WERI-Rb-1 (cell line): ENCODE measurements around the gene IL4R.

Experiments
- DNase-seq: peaks from one replicate; pipeline ENCODE4 v3.0.0-alpha.2; 2020
- H3K27ac ChIP-seq: fragments of 250-450 bp; sonication (Bioruptor Pico); 2 replicates; pipeline ENCODE4 v1.5.1; 2020; ENCODE audit warnings: mild to moderate bottlenecking, moderate library complexity
- H3K27me3 ChIP-seq: fragments of 250-450 bp; sonication (Bioruptor Pico); 2 replicates; pipeline ENCODE4 v1.5.1; 2021; ENCODE audit warnings: mild to moderate bottlenecking, low read depth, moderate library complexity; ENCODE audit not compliant: insufficient read depth, severe bottlenecking
- H3K36me3 ChIP-seq: fragments of 250-450 bp; sonication (Bioruptor Pico); 2 replicates; pipeline ENCODE4 v1.5.1; 2020; ENCODE audit warnings: mild to moderate bottlenecking, moderate library complexity
- H3K4me3 ChIP-seq: 2 replicates; pipeline ENCODE4 v1.5.1; 2011; ENCODE audit warnings: low read depth, mild to moderate bottlenecking, control low read depth, low read length
- H3K9me3 ChIP-seq: fragments of 250-450 bp; sonication (Bioruptor Pico); 2 replicates; pipeline ENCODE4 v1.5.1; 2021; ENCODE audit warnings: mild to moderate bottlenecking, moderate library complexity; ENCODE audit not compliant: severe bottlenecking
- CTCF ChIP-seq: IDR thresholded peaks from 2 replicates; pipeline ENCODE4 v1.5.1; 2011; ENCODE audit warnings: low read depth, mild to moderate bottlenecking, control low read depth, inconsistent platforms, low read length

The IL4R gene

GRCh38 chr16:27303256-27304100, 10.3 kb upstream of the IL4R start:
- Histone ChIP-seq H3K27me3 (no peaks in the 10 kb centered on the region), H3K27ac (no peak overlapping the region), H3K36me3 (no peaks in the 10 kb centered on the region), H3K9me3 (no peaks in the 10 kb centered on the region), H3K4me3 (no peak overlapping the region)
- no peak for DNase-seq
- no peak for TF ChIP-seq CTCF

DNA sequence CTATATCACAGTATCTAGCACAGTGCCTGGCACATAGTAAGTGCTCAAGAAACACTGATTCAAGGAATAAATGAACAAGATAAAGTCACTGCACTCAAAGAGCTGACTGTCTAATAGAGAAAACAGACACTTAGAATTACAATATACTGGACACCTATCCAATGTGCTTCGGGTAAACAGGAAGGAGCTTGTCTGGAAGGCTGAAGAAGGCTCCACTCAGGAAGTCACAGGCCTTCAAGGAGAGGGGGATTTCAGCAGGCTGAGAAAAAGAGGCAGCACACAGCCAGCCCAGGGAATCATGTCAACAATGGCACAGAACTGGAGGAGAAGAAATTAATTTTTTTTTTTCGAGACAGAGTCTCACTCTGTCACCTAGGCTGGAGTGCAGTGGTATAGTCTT, 9.7 kb upstream of the IL4R start:
- H3K4me3 ChIP-seq, result no peak overlapping the region
- H3K27ac ChIP-seq, result no peak overlapping the region
- H3K9me3 ChIP-seq, result no peaks in the 10 kb centered on the region
- H3K27me3 ChIP-seq, result no peaks in the 10 kb centered on the region
- no peak for TF ChIP-seq CTCF
- H3K36me3 ChIP-seq, result no peaks in the 10 kb centered on the region
- no peak for DNase-seq

DNA sequence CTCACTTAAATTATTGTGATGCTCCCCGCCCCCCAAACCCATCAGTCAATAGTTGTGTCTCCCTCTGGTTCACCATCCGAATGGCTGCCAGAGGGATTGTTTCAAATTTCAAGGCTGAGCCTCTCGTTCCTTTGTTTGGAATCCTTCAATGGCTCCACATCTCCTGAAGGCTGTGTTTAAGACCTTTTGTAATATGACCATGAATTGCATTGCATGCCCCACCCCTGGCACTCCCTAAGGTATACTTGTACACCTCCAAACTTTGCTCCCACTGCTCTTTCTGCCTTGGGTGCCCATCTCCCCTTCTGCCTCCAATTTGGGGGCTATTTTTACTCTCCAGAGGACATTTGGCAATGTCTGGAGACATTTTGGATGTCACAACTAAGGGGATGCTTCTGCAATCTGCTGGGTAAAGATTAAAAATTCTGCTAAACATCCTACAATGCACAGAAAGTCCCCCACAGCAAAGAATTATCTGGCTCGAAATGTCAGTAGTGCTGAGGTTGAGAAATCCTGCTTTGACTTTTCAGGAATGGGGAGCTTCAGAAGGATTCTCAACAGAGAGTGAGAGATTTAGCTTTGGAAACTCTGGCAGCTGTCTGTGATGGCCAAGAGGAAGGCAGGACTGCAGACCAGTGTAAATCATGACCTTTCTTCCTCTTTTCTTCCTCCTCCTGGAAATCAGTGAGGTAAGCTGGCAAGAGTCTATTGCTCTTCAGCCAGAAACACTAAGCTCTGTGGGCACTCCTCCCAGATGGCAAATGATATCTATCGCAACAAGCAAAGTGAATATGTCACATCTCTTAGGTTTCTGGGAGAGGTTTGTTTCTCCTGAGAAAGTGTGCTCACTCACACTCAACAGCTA, 8.7 kb upstream of the IL4R start:
- H3K27me3 ChIP-seq, result no peaks in the 10 kb centered on the region
- no peak overlapping the region for H3K4me3 ChIP-seq
- no peak overlapping the region for H3K27ac ChIP-seq
- H3K36me3 ChIP-seq, result no peaks in the 10 kb centered on the region
- TF ChIP-seq CTCF, result no peak
- no peak for DNase-seq
- H3K9me3 ChIP-seq, result no peaks in the 10 kb centered on the region

GRCh38 chr16:27305839-27306442, 7.8 kb upstream of the IL4R start:
- H3K4me3 ChIP-seq, result no peak overlapping the region
- no peaks in the 10 kb centered on the region for H3K27me3 ChIP-seq
- no peaks in the 10 kb centered on the region for H3K9me3 ChIP-seq
- no peak for DNase-seq
- no peak overlapping the region for H3K27ac ChIP-seq
- no peak for TF ChIP-seq CTCF
- no peaks in the 10 kb centered on the region for H3K36me3 ChIP-seq

GRCh38 chr16:27308792-27309191, 5.0 kb upstream of the IL4R start:
- DNase-seq, result no peak
- Histone ChIP-seq H3K27ac (no peak overlapping the region), H3K27me3 (no peaks in the 10 kb centered on the region), H3K9me3 (no peaks in the 10 kb centered on the region), H3K36me3 (no peaks in the 10 kb centered on the region), H3K4me3 (no peak overlapping the region)
- no peak for TF ChIP-seq CTCF
